ENCODE data around the gene ITGA6.

GRCh38 chr2:172488556-172488955 is 61.2 kb downstream of the ITGA6 start:
- TF ChIP-seq CTCF (IDR thresholded peaks at IDR 0.05; ENCODE audit: poor library complexity): no peak
- TF ChIP-seq EZH2 (IDR thresholded peaks at IDR 0.05; ENCODE audit: borderline replicate concordance): no peak
- no peak for TF ChIP-seq EZH2phosphoT487 (IDR thresholded peaks at IDR 0.05; ENCODE audit: low read depth, severe bottlenecking, unreplicated experiment)
